ENCODE data around the gene JAK1.

The JAK1 gene

GRCh38 chr1:64903593-64903992 is 62.8 kb downstream of the JAK1 start (continued):
- TF ChIP-seq ZNF211 (tag by site-specific recombination; IDR thresholded peaks at IDR 0.05; ENCODE audit: low read depth), result no peak

- no peaks in the 10 kb centered on the region for H3K36me3 ChIP-seq (ENCODE audit: control insufficient read depth in 2 of 2, insufficient read depth in 1 of 2, low read length in 2 of 2)
- no peaks in the 10 kb centered on the region for H3K9me3 ChIP-seq (ENCODE audit: control insufficient read depth, insufficient read depth, low read depth, low read length)
- CTCF ChIA-PET, result no interaction called here
- H3K4me1 ChIP-seq (ENCODE audit: control insufficient read depth, insufficient read depth, low read length), result peaks cover 3% of the 10 kb centered on the region
- POLR2A ChIA-PET, result no interaction called here
- H3K4me3 ChIP-seq (ENCODE audit: low read depth, low read length), result no peak overlapping the region
- no peak for TF ChIP-seq ZXDB (tag by site-specific recombination; IDR thresholded peaks at IDR 0.05)
- no peak for TF ChIP-seq ZNF654 (tag by site-specific recombination; IDR thresholded peaks at IDR 0.05; ENCODE audit: low read depth)
- TF ChIP-seq ZBTB10 (tag by site-specific recombination; IDR thresholded peaks at IDR 0.05), result no peak
- TF ChIP-seq ZBTB44 (tag by site-specific recombination; IDR thresholded peaks at IDR 0.05), result no peak
- TF ChIP-seq ZNF645 (tag by site-specific recombination; IDR thresholded peaks at IDR 0.05), result no peak
- no peak for TF ChIP-seq ZBTB48 (tag by site-specific recombination; IDR thresholded peaks at IDR 0.05)
- no peak for TF ChIP-seq ZNF335 (tag by site-specific recombination; conservative IDR thresholded peaks at IDR 0.05)
- TF ChIP-seq ZSCAN30 (tag by site-specific recombination; IDR thresholded peaks at IDR 0.05), result no peak
- no peak for TF ChIP-seq ZBTB1 (tag by site-specific recombination; IDR thresholded peaks at IDR 0.05)
- no peak for TF ChIP-seq ZSCAN18 (tag by site-specific recombination; IDR thresholded peaks at IDR 0.05)
- H3K27ac ChIP-seq (ENCODE audit: extremely low read depth, low read depth, low read length), result no peak overlapping the region
Measured at GRCh38 chr1:64901663-64902062, 64.7 kb downstream of the JAK1 start.

- ChIA-PET POLR2A (interaction anchor here (0.8 kb wide), 1 partner anchor 66 kb away, joined by 3 read pairs; the partner anchor contains the start of gene JAK1), CTCF (no interaction called here)
- no peaks in the 10 kb centered on the region for H3K36me3 ChIP-seq (ENCODE audit: control insufficient read depth in 2 of 2, insufficient read depth in 1 of 2, low read length in 2 of 2)
- no peak overlapping the region for H3K27ac ChIP-seq (ENCODE audit: extremely low read depth, low read depth, low read length)
- H3K4me3 ChIP-seq (ENCODE audit: low read depth, low read length), result no peak overlapping the region
- H3K9me3 ChIP-seq (ENCODE audit: control insufficient read depth, insufficient read depth, low read depth, low read length), result no peaks in the 10 kb centered on the region
- TF ChIP-seq ZNF23 (tag by site-specific recombination; IDR thresholded peaks at IDR 0.05; ENCODE audit: borderline replicate concordance) (no peak), ZNF513 (tag by site-specific recombination; IDR thresholded peaks at IDR 0.05) (no peak), ZNF629 (tag by site-specific recombination; IDR thresholded peaks at IDR 0.05) (no peak), ZNF830 (tag by site-specific recombination; IDR thresholded peaks at IDR 0.05; ENCODE audit: low read depth) (no peak), ZNF184 (tag by site-specific recombination; IDR thresholded peaks at IDR 0.05) (no peak), ZNF121 (tag by site-specific recombination; IDR thresholded peaks at IDR 0.05) (no peak), ZNF223 (tag by site-specific recombination; IDR thresholded peaks at IDR 0.05) (no peak), ZXDB (tag by site-specific recombination; IDR thresholded peaks at IDR 0.05) (no peak), ZSCAN16 (tag by site-specific recombination; IDR thresholded peaks at IDR 0.05) (no peak), TRIM28 (IDR thresholded peaks at IDR 0.05; ENCODE audit: borderline replicate concordance, low read length) (no peak), BCL11B (tag by site-specific recombination; IDR thresholded peaks at IDR 0.05; ENCODE audit: low read depth) (no peak), ZNF266 (tag by site-specific recombination; IDR thresholded peaks at IDR 0.05; ENCODE audit: low read depth) (no peak), ZNF354C (tag by site-specific recombination; IDR thresholded peaks at IDR 0.05; ENCODE audit: borderline replicate concordance, low read depth) (no peak), ZNF211 (tag by site-specific recombination; IDR thresholded peaks at IDR 0.05; ENCODE audit: low read depth) (no peak), ZNF624 (tag by site-specific recombination; IDR thresholded peaks at IDR 0.05) (no peak), ZNF404 (tag by site-specific recombination; IDR thresholded peaks at IDR 0.05) (no peak)
- peaks cover 3% of the 10 kb centered on the region for H3K4me1 ChIP-seq (ENCODE audit: control insufficient read depth, insufficient read depth, low read length)
Measured at GRCh38 chr1:64900916-64901315, 65.4 kb downstream of the JAK1 start.

All from HEK293 (cell line).